ENCODE results near the gene ZNRF3.
"Not testable (repeated sequence)": the region's sequence is repeated elsewhere in the genome, so short reads cannot be mapped to it uniquely, and the experiment has no call there.

DNA sequence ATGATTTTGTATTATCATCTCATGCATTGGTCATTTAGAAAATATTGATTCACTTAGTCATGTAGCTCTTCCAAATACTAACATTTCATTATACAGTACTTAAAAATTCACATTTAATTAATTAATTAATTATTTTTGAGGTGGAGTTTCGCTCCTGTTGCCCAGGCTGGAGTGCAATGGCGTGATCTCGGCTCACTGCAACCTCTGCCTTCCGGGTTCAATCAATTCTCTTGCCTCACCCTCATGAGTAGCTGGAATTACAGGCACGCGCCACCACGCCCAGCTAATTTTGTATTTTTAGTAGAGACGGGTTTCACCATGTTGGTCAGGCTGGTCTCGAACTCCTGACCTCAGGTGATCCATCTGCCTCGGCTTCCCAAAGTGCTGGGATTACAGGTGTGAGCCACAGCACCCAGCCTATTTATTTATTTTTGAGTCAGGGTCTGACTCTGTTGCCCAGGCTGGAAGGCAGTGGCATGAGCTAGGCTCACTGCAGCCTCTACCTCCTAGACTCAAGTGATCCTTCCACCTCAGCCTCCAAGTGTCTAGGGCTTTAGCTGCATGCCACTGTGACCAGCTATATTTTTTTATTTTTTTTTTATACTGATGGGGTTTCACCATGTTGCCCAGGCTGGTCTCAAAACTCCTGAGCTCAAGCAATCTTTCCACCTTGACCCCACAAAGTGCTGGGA, 65.6 kb downstream of the ZNRF3 start:
- TF ChIP-seq, protein P1, sequence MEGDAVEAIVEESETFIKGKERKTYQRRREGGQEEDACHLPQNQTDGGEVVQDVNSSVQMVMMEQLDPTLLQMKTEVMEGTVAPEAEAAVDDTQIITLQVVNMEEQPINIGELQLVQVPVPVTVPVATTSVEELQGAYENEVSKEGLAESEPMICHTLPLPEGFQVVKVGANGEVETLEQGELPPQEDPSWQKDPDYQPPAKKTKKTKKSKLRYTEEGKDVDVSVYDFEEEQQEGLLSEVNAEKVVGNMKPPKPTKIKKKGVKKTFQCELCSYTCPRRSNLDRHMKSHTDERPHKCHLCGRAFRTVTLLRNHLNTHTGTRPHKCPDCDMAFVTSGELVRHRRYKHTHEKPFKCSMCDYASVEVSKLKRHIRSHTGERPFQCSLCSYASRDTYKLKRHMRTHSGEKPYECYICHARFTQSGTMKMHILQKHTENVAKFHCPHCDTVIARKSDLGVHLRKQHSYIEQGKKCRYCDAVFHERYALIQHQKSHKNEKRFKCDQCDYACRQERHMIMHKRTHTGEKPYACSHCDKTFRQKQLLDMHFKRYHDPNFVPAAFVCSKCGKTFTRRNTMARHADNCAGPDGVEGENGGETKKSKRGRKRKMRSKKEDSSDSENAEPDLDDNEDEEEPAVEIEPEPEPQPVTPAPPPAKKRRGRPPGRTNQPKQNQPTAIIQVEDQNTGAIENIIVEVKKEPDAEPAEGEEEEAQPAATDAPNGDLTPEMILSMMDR (IDR thresholded peaks at IDR 0.05), result not testable (repeated sequence)
- TF ChIP-seq POLR2A (IDR thresholded peaks at IDR 0.05), result not testable (repeated sequence)
